H1 (cell line): ENCODE results near the gene CHCHD1. TPM values are rescaled to one million over a fixed set of nuclear protein-coding genes. Genes with fewer than 3 reads are reported as not detected.

Experiments
- CTCF ChIA-PET: fragments of 300-600 bp; sonication (Branson Sonifier 250); formaldehyde crosslinking; loops from one replicate; lab custom pipeline; 2021; ENCODE audit not compliant: partially characterized antibody; lab: Charles Lee
- POLR2A ChIA-PET: fragments of 300-600 bp; sonication (Branson Sonifier 250); formaldehyde crosslinking; loops from one replicate; lab custom pipeline; 2021; ENCODE audit warnings: inconsistent platforms; ENCODE audit not compliant: partially characterized antibody; lab: Charles Lee
- DNase-seq, 2 experiments: peaks; one replicate each; pipeline versions ENCODE4 v3.0.0 to v3.0.0-alpha.2; 2010 to 2022; ENCODE audit warnings: low spot score in 2 of 2, low read depth in 1 of 2, mixed read lengths in 1 of 2
- FAIRE-seq: peaks from 2 replicates; lab custom pipeline; 2011; peaks lifted over from hg19 to GRCh38; lab: Jason Lieb, UNC
- H2AFZ ChIP-seq: 2 replicates; pipeline ENCODE4 v1.8.1; 2012; ENCODE audit warnings: low read length, inconsistent platforms
- H2AK5ac ChIP-seq: 2 replicates; pipeline ENCODE4 v1.6.1; 2013; ENCODE audit warnings: low read depth, low read length
- H2BK120ac ChIP-seq: replicated peaks from 2 replicates; pipeline ENCODE3; 2013; ENCODE audit warnings: low read depth, low read length, inconsistent platforms
- H2BK12ac ChIP-seq: 2 replicates; pipeline ENCODE4 v1.6.1; 2013; ENCODE audit warnings: low read depth, low read length
- H2BK15ac ChIP-seq: 2 replicates; pipeline ENCODE4 v1.6.1; 2013; ENCODE audit warnings: low read length
- H2BK20ac ChIP-seq: 2 replicates; pipeline ENCODE4 v1.6.1; 2013; ENCODE audit warnings: low read length
- H2BK5ac ChIP-seq: 2 replicates; pipeline ENCODE4 v1.6.1; 2013; ENCODE audit warnings: low read depth, low read length
- H3K14ac ChIP-seq: 2 replicates; pipeline ENCODE4 v1.6.1; 2013; ENCODE audit warnings: inconsistent platforms; ENCODE audit not compliant: insufficient read length
- H3K18ac ChIP-seq: 2 replicates; pipeline ENCODE4 v1.6.1; 2013; ENCODE audit warnings: low read length; ENCODE audit errors: extremely low read depth
- H3K23ac ChIP-seq: 2 replicates; pipeline ENCODE4 v1.6.1; 2013; ENCODE audit warnings: inconsistent platforms; ENCODE audit not compliant: insufficient read length
- H3K23me2 ChIP-seq: 2 replicates; pipeline ENCODE4 v1.6.1; 2013; ENCODE audit warnings: low read depth, low read length
- H3K27ac ChIP-seq: 2 replicates; pipeline ENCODE4 v1.6.1; 2011; ENCODE audit warnings: low read depth, low read length, inconsistent platforms
- H3K27me3 ChIP-seq, 4 experiments: replicated peaks in 1 of 4; 1 replicate in 1 of 4; 2 replicates in 3 of 4; pipeline versions ENCODE4 v1.6.1 to v1.8.1; 2011 to 2013; ENCODE audit warnings: low read length in 3 of 4, mild to moderate bottlenecking in 3 of 4, inconsistent platforms in 2 of 4, mixed read lengths in 2 of 4, moderate library complexity in 1 of 4; ENCODE audit not compliant: control insufficient read depth in 3 of 4, insufficient read depth in 3 of 4; ENCODE audit errors: extremely low read depth in 1 of 4
- H3K36me3 ChIP-seq, 4 experiments: 2 replicates each; pipeline versions ENCODE4 v1.6.1 to v1.8.1; 2011 to 2013; ENCODE audit warnings: mild to moderate bottlenecking in 4 of 4, low read length in 3 of 4, moderate library complexity in 2 of 4, control low read depth in 1 of 4, inconsistent platforms in 1 of 4; ENCODE audit not compliant: insufficient read depth in 4 of 4, control insufficient read depth in 2 of 4
- H3K4ac ChIP-seq: replicated peaks from 2 replicates; pipeline ENCODE3; 2013; ENCODE audit warnings: low read length, low read depth, mixed read lengths, inconsistent platforms; ENCODE audit not compliant: insufficient read length
- H3K4me1 ChIP-seq, 4 experiments: replicated peaks in 1 of 4; 1 replicate in 1 of 4; 2 replicates in 3 of 4; pipeline versions ENCODE4 v1.6.1 to v1.8.1; 2011 to 2013; ENCODE audit warnings: low read length in 3 of 4, inconsistent platforms in 2 of 4, mixed read lengths in 1 of 4; ENCODE audit not compliant: insufficient read depth in 4 of 4, control insufficient read depth in 3 of 4
- H3K4me2 ChIP-seq, 2 experiments: 2 replicates each; pipeline versions ENCODE4 v1.6.1 to v1.8.1; 2011 to 2013; ENCODE audit warnings: low read depth in 2 of 2, low read length in 2 of 2, control low read depth in 1 of 2, inconsistent platforms in 1 of 2, mild to moderate bottlenecking in 1 of 2; ENCODE audit not compliant: insufficient read depth in 1 of 2
- H3K4me3 ChIP-seq, 4 experiments: fragments of 200-600, 300-600 bp in 1 of 4; sonication (generic), shearing (Covaris generic), sonication (Bioruptor Twin) in 1 of 4; 2 replicates each; pipeline versions ENCODE4 v1.5.1 to v1.8.1; 2011 to 2016; ENCODE audit warnings: low read length in 4 of 4, low read depth in 3 of 4, control low read depth in 2 of 4, inconsistent platforms in 2 of 4, mild to moderate bottlenecking in 2 of 4, mixed read lengths in 1 of 4, moderate library complexity in 1 of 4; ENCODE audit not compliant: insufficient read depth in 2 of 4; ENCODE audit errors: extremely low read depth in 1 of 4
- H3K56ac ChIP-seq: replicated peaks from 2 replicates; pipeline ENCODE3; 2013; ENCODE audit warnings: low read depth, mild to moderate bottlenecking, mixed read lengths, low read length, inconsistent platforms; ENCODE audit not compliant: insufficient read length
- H3K79me1 ChIP-seq: 2 replicates; pipeline ENCODE4 v1.6.1; 2013; ENCODE audit warnings: low read depth, low read length, control low read depth
- H3K79me2 ChIP-seq, 2 experiments: 2 replicates each; pipeline versions ENCODE4 v1.6.1 to v1.8.1; 2012 to 2013; ENCODE audit warnings: low read length in 2 of 2, mild to moderate bottlenecking in 2 of 2, inconsistent platforms in 1 of 2; ENCODE audit not compliant: insufficient read depth in 2 of 2, control insufficient read depth in 1 of 2
- H3K9ac ChIP-seq, 4 experiments: replicated peaks in 1 of 4; 1 replicate in 1 of 4; 2 replicates in 3 of 4; pipeline versions ENCODE4 v1.6.1 to v1.8.1; 2011 to 2013; ENCODE audit warnings: low read depth in 3 of 4, low read length in 3 of 4, control low read depth in 2 of 4, mild to moderate bottlenecking in 2 of 4, moderate library complexity in 2 of 4, inconsistent platforms in 1 of 4; ENCODE audit errors: extremely low read depth in 1 of 4
- H3K9me3 ChIP-seq, 2 experiments: 2 replicates each; pipeline versions ENCODE4 v1.6.1 to v1.8.1; 2012 to 2013; ENCODE audit warnings: mild to moderate bottlenecking in 2 of 2, moderate library complexity in 2 of 2, control low read depth in 1 of 2, inconsistent platforms in 1 of 2, low read depth in 1 of 2, low read length in 1 of 2, mixed read lengths in 1 of 2; ENCODE audit not compliant: insufficient read depth in 2 of 2
- H4K20me1 ChIP-seq, 2 experiments: replicated peaks in 1 of 2; 2 replicates each; pipeline versions ENCODE3 to v1.8.1; 2011 to 2013; ENCODE audit warnings: inconsistent platforms in 2 of 2, low read length in 2 of 2, mild to moderate bottlenecking in 1 of 2; ENCODE audit not compliant: insufficient read depth in 2 of 2, control insufficient read depth in 1 of 2
- H4K5ac ChIP-seq: 2 replicates; pipeline ENCODE4 v1.6.1; 2013; ENCODE audit warnings: low read length, low read depth, mixed read lengths, inconsistent platforms; ENCODE audit not compliant: insufficient read length
- H4K8ac ChIP-seq: 2 replicates; pipeline ENCODE4 v1.8.0; 2013; ENCODE audit warnings: mild to moderate bottlenecking, moderate library complexity, low read length, inconsistent platforms; ENCODE audit not compliant: insufficient read depth; ENCODE audit errors: extremely low read depth
- H4K91ac ChIP-seq: replicated peaks from 2 replicates; pipeline ENCODE3; 2013; ENCODE audit warnings: low read length, mixed read lengths, inconsistent platforms; ENCODE audit not compliant: insufficient read length
- WGBS, 2 experiments: shearing (Covaris generic) in 1 of 2; methylation state at CpG; one replicate each; pipeline versions ENCODE4 v1.1.6 to v1.1.7; 2013 to 2015; ENCODE audit warnings: low lambda C conversion rate in 2 of 2, mixed read lengths in 2 of 2, inconsistent platforms in 1 of 2, low coverage in 1 of 2, missing lambda C conversion rate in 1 of 2; ENCODE audit not compliant: insufficient replicate concordance in 2 of 2, insufficient coverage in 1 of 2, insufficient read length in 1 of 2; ENCODE audit errors: extremely low coverage in 1 of 2, missing lambda C conversion rate in 1 of 2; 5-methylcytosine and 5-hydroxymethylcytosine counted together
- polyA plus RNA-seq, 7 experiments: library from polyadenylated mRNA; depleted of rRNA in 3 of 7; stranded (reverse) in 5 of 7; unstranded in 2 of 7; fragments of >200 nt in 5 of 7; fragments of 200-250 nt in 2 of 7; gene quantifications; 1 replicate in 5 of 7; 2 replicates in 1 of 7; 4 replicates in 1 of 7; pipeline versions ENCODE4 v1.2.1 to v1.2.3, GENCODE V29; 2011 to 2013; ENCODE audit warnings: missing spikeins in 2 of 7, mixed read lengths in 2 of 7
- total RNA-seq: library from RNA; stranded (reverse); fragmentation: NEBNext Ultra II Directional; extraction: Animal tissue kit (Norgen Biotek cat#: 25700); gene quantifications from 2 replicates; pipeline ENCODE4 v1.2.1, GENCODE V29; 2021

The CHCHD1 gene
- total and polyA plus RNA-seq, 2 of the 8 experiments (the other 6 are each of a cell fraction or from before 2014, with no cell fraction given): 44.9 to 58.1 TPM

- Histone ChIP-seq H3K36me3 (peaks cover 4 to 12% (median 9%) of the 10 kb centered on the region in 4 experiments; a peak in 5 of 8 replicates), H3K27ac (no peak overlapping the region), H3K4me1 (peaks cover 1 to 16% (median 10%) of the 10 kb centered on the region in 4 experiments; a peak in 6 of 7 replicates), H2BK120ac (no peak overlapping the region), H2BK20ac (no peak overlapping the region), H4K20me1 (peaks cover 0 to 5% of the 10 kb centered on the region in 2 experiments), H3K14ac (no peak overlapping the region), H3K79me2 (peaks cover 0 to 22% of the 10 kb centered on the region in 2 experiments; a peak in 2 of 4 replicates), H3K9me3 (no peaks in the 10 kb centered on the region), H4K8ac (no peak overlapping the region), H2AFZ (no peak overlapping the region), H3K79me1 (peaks cover 14% of the 10 kb centered on the region), H3K4ac (no peak overlapping the region), H3K56ac (no peak overlapping the region), H3K23ac (no peak overlapping the region), H2BK5ac (no peak overlapping the region), H3K4me2 (no peak overlapping the region), H2AK5ac (no peak overlapping the region), H3K23me2 (peaks cover 3% of the 10 kb centered on the region; the same call in 1 of the 2 replicates), H2BK15ac (no peak overlapping the region), H2BK12ac (no peak overlapping the region), H3K27me3 (no peaks in the 10 kb centered on the region), H4K91ac (no peak overlapping the region), H3K18ac (no peak overlapping the region), H3K4me3 (no peak overlapping the region), H4K5ac (no peak overlapping the region), H3K9ac (no peak overlapping the region)
- POLR2A ChIA-PET: interaction anchor here (1.4 kb wide), 1 partner anchor 13 kb away, joined by 3 read pairs; no protein-coding TSS in a partner anchor
- CTCF ChIA-PET: no interaction called here
- FAIRE-seq: no peak
- 80% methylated on average over 2 of the region's 2 CpGs; no CpG with 5 or more reads in 1 of the 2 experiments for WGBS, 2 experiments
- DNase-seq: no peak
These were observed 35.1 kb upstream of the CHCHD1 start for GRCh38 chr10:73746721-73747120.
